ENCODE results near the gene FZD2.
A peak's percentile ranks its signal among the peaks of the same experiment; 100 is the strongest.
"Not testable (repeated sequence)": the region's sequence is repeated elsewhere in the genome, so short reads cannot be mapped to it uniquely, and the experiment has no call there.

Gene FZD2

DNA sequence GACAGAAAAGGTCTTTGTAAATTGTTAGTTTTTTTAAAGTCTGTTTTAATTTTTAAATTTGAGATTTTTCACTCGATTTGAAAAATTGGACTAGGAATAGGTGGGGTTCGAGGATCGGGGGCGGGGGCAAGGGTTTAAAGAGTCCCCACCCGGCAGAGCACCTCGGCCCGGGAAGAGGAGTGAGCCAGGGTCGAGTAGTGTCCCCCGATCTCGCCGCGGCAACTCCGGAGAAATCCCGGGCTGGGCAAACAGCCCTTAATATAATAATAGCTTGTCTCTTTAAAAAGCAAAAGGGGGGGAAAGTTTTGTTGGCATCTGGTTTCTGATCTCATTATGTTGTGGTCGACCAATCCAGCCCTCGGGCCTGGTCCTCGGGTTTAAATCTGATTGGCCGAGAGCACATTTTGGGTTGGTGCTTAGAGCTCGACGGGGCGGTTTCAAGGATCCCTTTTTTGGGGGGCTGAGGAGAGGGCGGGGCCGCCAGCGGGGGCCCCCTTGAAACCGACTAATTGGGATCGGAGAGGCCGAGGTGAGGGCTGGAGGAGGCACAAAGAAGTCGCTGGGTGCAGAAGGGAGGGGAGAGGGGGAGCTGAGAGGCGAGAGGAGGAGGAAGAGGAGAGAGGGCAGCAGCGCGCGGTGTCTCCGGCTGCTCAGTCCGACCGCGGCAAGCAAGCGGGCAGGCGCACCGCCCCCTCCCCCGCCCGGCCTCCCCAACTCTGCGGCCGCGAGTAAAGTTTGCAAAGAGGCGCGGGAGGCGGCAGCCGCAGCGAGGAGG, at the start of gene FZD2:
TSS of gene FZD2 (plus strand) at position 653 of the 775 bp plus-strand sequence. CDS start 205 bp downstream, outside the sequence.
- DNase-seq = peak; percentile 57

DNA sequence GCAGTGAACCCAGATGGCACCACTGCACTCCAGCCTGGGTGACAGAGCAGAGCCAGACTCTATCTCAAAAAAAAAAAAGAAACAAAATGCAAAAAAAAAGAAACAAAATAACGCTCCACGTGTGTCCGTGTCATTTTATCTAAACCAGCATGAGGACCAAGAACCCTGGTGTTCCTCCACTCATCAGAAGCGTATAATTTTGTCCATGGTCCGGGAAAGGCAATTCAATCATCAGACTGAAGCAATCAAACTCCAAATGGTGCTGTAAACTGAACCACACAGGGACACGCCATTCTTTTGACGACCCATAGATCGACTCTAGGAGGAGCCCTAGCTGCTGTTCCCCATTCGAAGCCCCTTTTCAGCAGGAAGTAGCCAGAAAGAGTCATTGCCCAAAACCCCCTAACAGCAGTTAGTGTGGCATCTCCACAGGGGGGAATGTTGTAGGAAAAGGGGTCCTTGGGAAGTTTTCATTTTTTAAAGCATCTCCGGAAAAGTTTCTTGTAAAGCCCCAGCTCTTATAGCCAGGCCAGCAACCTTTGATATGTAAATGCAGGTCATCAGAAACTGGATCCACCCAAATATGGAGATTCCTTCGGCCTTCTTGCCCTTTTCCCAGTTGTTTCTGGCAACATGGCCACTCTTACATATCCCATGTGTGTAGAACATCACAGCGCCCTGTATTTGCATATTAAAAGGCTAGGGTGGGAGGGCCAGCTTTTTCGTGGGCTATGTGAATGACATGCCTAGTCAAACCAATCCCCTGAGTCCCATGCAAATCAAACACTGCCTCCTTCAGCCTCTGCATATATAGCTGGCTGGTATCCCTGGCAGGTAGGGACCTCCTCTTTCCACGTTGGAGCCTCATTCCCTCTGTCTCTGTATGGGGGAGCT, 45.8 kb upstream of the FZD2 start:
- DNase-seq = not testable (repeated sequence)

GRCh38 chr17:44518032-44518431, 39.3 kb upstream of the FZD2 start:
- DNase-seq = no peak

GRCh38 chr17:44522883-44523671, 34.2 kb upstream of the FZD2 start:
- peak; percentile 74 for DNase-seq

GRCh38 chr17:44523672-44523972, 33.7 kb upstream of the FZD2 start:
- no peak for DNase-seq

GRCh38 chr17:44527102-44527501, 30.2 kb upstream of the FZD2 start:
- no peak for DNase-seq

DNA sequence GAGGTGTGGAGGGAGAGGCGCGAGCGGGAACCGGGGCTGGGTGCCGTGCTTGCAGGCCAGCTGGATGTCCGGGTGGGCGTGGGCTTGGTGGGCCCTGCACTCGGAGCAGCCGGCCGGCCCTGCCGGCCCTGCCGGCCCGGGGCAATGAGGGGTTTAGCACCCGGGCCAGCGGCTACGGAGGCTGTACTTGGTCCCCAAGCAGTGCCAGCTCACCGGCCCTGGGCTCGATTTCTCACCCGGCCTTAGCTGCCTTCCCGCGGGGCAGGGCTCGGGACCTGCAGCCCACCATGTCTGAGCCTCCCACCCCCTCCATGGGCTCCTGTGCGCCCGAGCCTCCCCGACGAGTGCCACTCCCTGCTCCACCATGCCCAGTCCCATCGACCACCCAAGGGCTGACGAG, 29.3 kb upstream of the FZD2 start:
- DNase-seq = no peak

DNA sequence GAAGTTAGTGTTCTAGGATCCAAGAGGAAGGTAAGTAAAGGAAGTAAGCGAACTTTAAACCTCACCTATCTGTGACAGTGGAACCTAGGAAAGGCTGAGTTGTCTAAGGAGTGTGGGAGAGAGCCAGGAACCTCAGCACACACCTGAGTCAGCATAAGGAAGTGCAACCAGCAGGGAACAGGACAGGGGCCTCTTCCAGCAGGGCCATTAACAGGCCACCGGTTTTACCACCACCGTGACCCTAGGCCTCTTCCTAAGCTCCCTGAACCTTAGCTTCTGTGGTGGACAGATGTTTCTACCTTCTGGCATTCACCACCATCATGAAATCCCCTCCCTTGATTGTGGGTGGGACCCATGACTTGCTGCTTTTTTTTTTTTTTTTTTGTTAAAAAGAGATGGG, 27.4 kb upstream of the FZD2 start:
- DNase-seq = no peak

GRCh38 chr17:44530896-44531418, 26.3 kb upstream of the FZD2 start:
- DNase-seq = no peak

DNA sequence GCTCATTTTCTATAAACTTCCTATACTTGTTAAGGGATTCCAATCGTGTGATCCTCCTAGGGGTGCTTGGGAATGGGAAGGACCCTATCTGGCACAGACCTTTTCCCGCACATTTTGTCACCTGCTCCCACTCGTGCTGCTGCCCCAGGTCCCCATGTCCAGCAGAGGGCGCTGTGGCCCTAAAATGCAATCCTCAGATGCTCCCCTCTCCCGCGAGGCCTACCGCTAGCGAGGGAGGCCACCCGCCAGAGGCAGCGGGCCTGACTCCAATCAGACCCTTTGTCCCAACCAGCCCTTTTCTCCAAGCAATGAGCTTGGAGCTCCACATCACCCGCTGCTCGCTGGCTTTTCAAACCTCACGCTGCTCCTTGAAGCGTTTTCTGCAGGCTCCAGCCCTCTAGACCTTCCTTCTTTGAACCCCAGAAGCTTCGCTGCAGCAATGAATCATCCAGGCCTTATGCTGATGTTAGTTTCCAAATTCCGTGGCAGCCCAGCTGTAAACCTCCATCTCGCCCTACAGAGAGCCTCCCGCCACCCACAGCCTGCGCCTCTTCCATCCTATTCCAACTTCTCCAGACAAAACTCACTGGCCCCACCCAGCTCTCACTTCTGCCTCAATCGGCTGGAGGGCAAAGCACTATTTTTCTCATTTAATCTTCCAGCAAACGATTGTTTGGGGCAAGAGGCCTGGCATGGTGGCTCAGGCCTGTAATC, 23.6 kb upstream of the FZD2 start:
- DNase-seq = peak; percentile 90

GRCh38 chr17:44536090-44536953, 21.0 kb upstream of the FZD2 start:
- DNase-seq = no peak

GRCh38 chr17:44537922-44538321, 19.4 kb upstream of the FZD2 start:
- DNase-seq = not testable (repeated sequence)

GRCh38 chr17:44539673-44540072, 17.6 kb upstream of the FZD2 start:
- no peak for DNase-seq

DNA sequence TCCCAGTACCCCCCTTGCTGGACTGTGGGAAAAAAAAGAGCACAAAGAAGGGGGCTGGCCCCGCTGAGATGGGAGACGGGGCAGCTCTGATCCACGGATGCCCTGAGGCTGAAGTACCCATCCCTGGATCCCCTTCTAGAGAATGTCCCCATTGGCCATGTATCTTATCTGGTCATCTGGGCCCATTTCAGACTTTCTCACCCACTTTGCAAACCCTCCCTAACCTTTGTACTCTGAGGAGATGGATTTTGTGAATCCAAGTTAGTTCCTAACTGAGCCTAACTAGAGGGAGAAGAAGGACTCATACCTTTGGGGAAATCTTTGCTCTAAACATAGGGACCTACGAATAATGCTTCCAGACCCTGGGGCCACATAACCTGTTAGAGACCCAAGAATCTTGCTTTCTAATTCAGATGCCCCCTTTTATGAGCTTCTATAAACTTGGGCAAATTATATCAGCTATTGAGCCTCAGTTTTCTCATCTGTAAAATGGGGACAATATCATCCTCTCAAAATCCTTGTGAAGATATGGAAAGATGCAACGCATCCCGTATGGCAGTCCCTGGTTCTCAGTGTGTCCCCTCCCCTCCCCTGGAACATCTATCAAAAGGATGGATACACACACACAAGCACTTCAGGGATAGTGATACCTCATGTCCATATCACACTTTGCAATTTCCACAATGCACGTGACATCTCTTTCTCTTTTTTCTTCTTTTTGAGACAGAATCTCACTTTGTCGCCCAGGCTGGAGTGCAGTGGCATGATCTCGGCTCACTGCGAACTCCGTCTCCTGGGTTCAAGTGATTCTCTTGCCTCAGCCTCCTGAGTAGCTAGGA, 16.8 kb upstream of the FZD2 start:
- no peak for DNase-seq

GRCh38 chr17:44541884-44542581, 15.3 kb upstream of the FZD2 start:
- no peak for DNase-seq

DNA sequence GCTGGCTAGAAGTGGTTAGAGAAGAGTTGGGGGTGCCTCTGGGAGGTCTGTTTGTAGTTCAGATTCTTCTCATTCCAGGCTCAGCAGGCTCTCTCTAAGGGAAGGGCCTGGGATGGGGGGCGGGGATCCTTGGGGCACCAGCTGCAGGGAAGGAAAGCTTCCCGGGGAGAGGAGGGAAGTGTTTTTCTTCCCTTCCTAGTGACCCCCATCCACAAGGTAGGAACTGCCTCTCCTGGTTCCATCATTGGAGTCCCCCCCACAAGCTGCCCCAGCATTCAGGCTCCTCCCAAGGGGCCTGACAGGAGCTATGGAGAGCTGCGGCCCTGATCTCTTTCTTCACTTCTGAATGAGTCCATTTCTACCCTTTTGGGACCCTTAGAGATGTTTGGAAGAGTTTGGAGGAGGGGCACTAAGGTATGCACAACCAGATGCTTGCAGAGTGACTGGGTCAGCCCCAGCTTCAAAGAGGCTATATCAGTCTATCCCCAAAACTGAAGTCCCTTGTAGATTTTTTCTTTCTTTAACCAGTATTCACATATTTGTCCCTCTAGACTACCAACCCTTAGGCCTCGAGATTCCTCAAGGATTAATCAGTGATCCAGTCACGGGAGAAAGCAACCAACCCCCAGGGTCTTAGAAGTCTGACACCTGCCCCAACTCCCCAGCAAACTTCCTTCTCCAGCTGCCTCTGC, 13.9 kb upstream of the FZD2 start:
- no peak for DNase-seq

GRCh38 chr17:44543905-44544523, 13.3 kb upstream of the FZD2 start:
- no peak for DNase-seq

Data from activated CD4-positive, alpha-beta T cell treated with anti-CD3 and anti-CD28 coated beads, Interleukin-2, Interleukin-6, amounts not matched to agents 100 ng/mL and 50 ng/mL, durations not matched to agents 16 hours and 8 hours (primary cell).